HUES6 (cell line): ENCODE data around the gene SLC19A1.
"Not testable (repeated sequence)": the region's sequence is repeated elsewhere in the genome, so short reads cannot be mapped to it uniquely, and the experiment has no call there.

Experiments used
- H3K27ac ChIP-seq: 2 replicates; pipeline ENCODE4 v1.7.0; 2013; ENCODE audit warnings: low read depth, mild to moderate bottlenecking, low read length, inconsistent platforms
- H3K27me3 ChIP-seq: 2 replicates; pipeline ENCODE4 v1.6.1; 2013; ENCODE audit warnings: low read length; ENCODE audit not compliant: control insufficient read depth, insufficient read depth
- H3K36me3 ChIP-seq: 2 replicates; pipeline ENCODE4 v1.6.1; 2013; ENCODE audit warnings: low read length; ENCODE audit not compliant: control insufficient read depth, insufficient read depth
- H3K4me1 ChIP-seq: 2 replicates; pipeline ENCODE4 v1.6.1; 2013; ENCODE audit warnings: low read length; ENCODE audit not compliant: control insufficient read depth, insufficient read depth
- H3K4me3 ChIP-seq: 2 replicates; pipeline ENCODE4 v1.5.1; 2013; ENCODE audit warnings: low read depth, low read length
- H3K9ac ChIP-seq: one replicate; pipeline ENCODE4 v1.6.1; 2013; ENCODE audit warnings: mild to moderate bottlenecking, low read length
- H3K9me3 ChIP-seq: 2 replicates; pipeline ENCODE4 v1.6.1; 2013; ENCODE audit warnings: low read depth, low read length; ENCODE audit not compliant: control insufficient read depth, insufficient read depth

SLC19A1 gene

GRCh38 chr21:45505416-45506021, 36.7 kb downstream of the SLC19A1 start:
- peaks cover 55% of the 10 kb centered on the region for H3K36me3 ChIP-seq
- H3K9ac ChIP-seq: no peak overlapping the region
- H3K4me1 ChIP-seq: no peaks in the 10 kb centered on the region

GRCh38 chr21:45504516-45505415, 37.5 kb downstream of the SLC19A1 start:
- Histone ChIP-seq H3K4me1 (no peaks in the 10 kb centered on the region), H3K36me3 (peaks cover 51% of the 10 kb centered on the region), H3K9ac (no peak overlapping the region)

More at GRCh38 chr21:45505416-45506021, 36.7 kb downstream of the SLC19A1 start:
- H3K4me3 ChIP-seq: no peak overlapping the region
- H3K9me3 ChIP-seq: no peaks in the 10 kb centered on the region
- no peak overlapping the region for H3K27ac ChIP-seq
- no peaks in the 10 kb centered on the region for H3K27me3 ChIP-seq

DNA sequence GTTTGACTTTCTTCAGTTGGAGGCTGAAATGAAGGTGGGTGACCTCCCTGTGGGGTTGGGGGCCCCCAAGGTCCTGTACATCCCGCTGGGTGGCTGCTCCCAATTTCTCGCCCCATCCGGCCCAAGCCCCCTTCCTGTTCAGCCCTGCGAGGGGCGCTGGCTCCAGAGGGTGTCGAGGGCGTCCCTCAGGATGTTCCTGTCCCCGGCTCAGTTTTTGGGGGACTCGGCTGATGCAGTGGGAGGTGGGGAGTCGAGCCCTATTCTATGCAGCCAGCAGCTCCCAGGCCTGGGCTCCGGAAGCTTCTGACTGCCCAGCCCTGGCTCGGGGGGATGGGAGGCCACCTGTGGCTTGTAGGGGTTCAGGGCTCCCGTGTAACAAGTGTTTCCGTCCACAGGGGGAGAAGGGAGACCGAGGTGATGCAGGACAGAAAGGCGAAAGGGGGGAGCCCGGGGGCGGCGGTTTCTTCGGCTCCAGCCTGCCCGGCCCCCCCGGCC, 38.2 kb downstream of the SLC19A1 start:
- Histone ChIP-seq H3K4me1 (no peaks in the 10 kb centered on the region), H3K9me3 (no peaks in the 10 kb centered on the region), H3K27me3 (no peaks in the 10 kb centered on the region), H3K36me3 (peaks cover 55% of the 10 kb centered on the region), H3K9ac (no peak overlapping the region), H3K4me3 (no peak overlapping the region), H3K27ac (no peak overlapping the region)

More at GRCh38 chr21:45504516-45505415, 37.5 kb downstream of the SLC19A1 start:
- H3K4me3 ChIP-seq: no peak overlapping the region
- no peaks in the 10 kb centered on the region for H3K27me3 ChIP-seq
- H3K9me3 ChIP-seq: no peaks in the 10 kb centered on the region
- no peak overlapping the region for H3K27ac ChIP-seq

GRCh38 chr21:45503226-45503625, 39.0 kb downstream of the SLC19A1 start:
- not testable (repeated sequence) for H3K4me3 ChIP-seq, H3K27ac ChIP-seq, H3K4me1 ChIP-seq, H3K9ac ChIP-seq, H3K9me3 ChIP-seq, H3K27me3 ChIP-seq
- H3K36me3 ChIP-seq: peaks cover 54% of the 10 kb centered on the region

DNA sequence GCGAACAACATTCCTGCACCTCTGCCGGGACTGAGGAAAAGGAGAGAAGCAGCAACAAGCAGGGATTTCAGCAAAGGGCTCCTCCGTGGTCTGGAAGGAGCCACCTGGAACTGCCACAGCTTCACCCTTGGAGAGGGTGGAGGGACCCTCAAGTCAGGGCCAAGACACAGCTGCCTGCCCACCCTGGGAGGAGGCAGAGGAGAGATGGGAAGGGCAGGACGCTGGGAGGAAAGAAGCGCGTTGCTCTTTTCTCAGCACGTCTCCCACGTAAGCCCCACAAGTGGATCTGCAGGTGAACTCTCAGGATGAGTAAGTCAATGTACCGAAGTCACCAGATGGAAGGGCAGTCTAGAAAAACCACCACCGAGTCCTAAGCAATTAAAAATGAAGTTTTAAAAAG, 39.6 kb downstream of the SLC19A1 start:
- H3K27ac ChIP-seq: no peak overlapping the region
- H3K9me3 ChIP-seq: no peaks in the 10 kb centered on the region
- H3K4me3 ChIP-seq: no peak overlapping the region
- H3K36me3 ChIP-seq: peaks cover 52% of the 10 kb centered on the region
- H3K4me1 ChIP-seq: no peaks in the 10 kb centered on the region
- no peaks in the 10 kb centered on the region for H3K27me3 ChIP-seq
- H3K9ac ChIP-seq: no peak overlapping the region

DNA sequence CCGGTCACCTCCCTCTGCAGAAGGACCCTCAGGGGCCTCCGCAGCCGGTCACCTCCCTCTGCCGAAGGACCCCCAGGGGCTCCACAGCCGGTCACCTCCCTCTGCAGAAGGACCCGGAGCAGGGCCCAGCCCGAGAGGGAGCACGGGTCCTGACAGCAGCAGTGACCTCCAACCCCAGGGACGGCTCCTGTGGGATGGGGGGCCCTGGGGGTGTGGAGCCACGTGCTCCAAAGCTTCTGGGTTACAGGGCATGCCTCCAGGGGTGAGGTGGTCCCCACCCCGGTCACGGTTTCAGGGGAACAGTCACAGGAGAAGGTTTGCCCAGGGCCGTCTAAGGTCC, 40.3 kb downstream of the SLC19A1 start:
- no peaks in the 10 kb centered on the region for H3K4me1 ChIP-seq
- no peak overlapping the region for H3K4me3 ChIP-seq
- H3K9me3 ChIP-seq: no peaks in the 10 kb centered on the region
- no peak overlapping the region for H3K27ac ChIP-seq
- no peak overlapping the region for H3K9ac ChIP-seq
- no peaks in the 10 kb centered on the region for H3K27me3 ChIP-seq
- peaks cover 55% of the 10 kb centered on the region for H3K36me3 ChIP-seq

- H3K27ac ChIP-seq: not testable (repeated sequence)
Observed at GRCh38 chr21:45501081-45502005, 40.9 kb downstream of the SLC19A1 start.

DNA sequence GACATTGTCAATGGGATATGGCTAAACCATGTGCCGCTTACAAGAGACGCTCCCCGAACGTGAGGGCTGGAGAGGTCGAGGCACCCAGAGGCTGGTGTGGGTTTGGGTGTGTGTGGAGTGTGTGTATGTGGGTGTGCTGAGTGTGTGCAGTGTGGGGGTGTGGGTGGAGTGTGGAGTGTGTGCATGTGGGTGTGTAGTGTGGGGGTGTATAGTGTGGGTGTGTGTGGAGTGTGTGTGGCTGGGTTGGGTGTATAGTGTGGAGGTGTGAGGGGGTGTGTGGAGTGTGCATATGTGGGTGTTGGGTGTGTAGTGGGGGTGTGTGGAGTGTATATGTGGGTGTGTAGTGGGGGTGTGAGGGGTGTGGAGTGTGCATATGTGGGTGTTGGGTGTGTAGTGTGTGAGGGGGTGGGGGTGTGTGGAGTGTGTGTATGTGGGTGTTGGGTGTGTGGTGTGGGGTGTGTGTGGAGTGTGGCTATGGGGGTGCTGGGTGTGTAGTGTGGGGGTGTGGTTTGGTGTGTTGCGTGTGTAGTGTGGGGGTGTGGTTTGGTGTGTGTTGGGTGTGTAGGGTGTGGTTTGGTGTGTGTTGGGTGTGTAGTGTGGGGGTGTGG, 42.2 kb downstream of the SLC19A1 start:
- Histone ChIP-seq H3K4me1 (no peaks in the 10 kb centered on the region), H3K27ac (no peak overlapping the region), H3K9me3 (no peaks in the 10 kb centered on the region), H3K27me3 (no peaks in the 10 kb centered on the region), H3K9ac (no peak overlapping the region), H3K4me3 (no peak overlapping the region), H3K36me3 (peaks cover 62% of the 10 kb centered on the region)

More at GRCh38 chr21:45501081-45502005, 40.9 kb downstream of the SLC19A1 start:
- H3K9ac ChIP-seq, H3K27me3 ChIP-seq, H3K9me3 ChIP-seq, H3K4me1 ChIP-seq, H3K4me3 ChIP-seq: not testable (repeated sequence)
- peaks cover 56% of the 10 kb centered on the region for H3K36me3 ChIP-seq

GRCh38 chr21:45499201-45499750, 43.0 kb downstream of the SLC19A1 start:
- Histone ChIP-seq H3K4me3 (no peak overlapping the region), H3K9ac (no peak overlapping the region), H3K4me1 (no peaks in the 10 kb centered on the region), H3K36me3 (peaks cover 70% of the 10 kb centered on the region), H3K27me3 (no peaks in the 10 kb centered on the region), H3K27ac (no peak overlapping the region), H3K9me3 (no peaks in the 10 kb centered on the region)

GRCh38 chr21:45498646-45499000, 43.6 kb downstream of the SLC19A1 start:
- Histone ChIP-seq H3K4me1 (no peaks in the 10 kb centered on the region), H3K9me3 (no peaks in the 10 kb centered on the region), H3K9ac (no peak overlapping the region), H3K27me3 (no peaks in the 10 kb centered on the region), H3K27ac (no peak overlapping the region), H3K4me3 (no peak overlapping the region), H3K36me3 (peaks cover 72% of the 10 kb centered on the region)
